DMS114 treated with DMSO at 0.1 percent for 48 hours (cell line): ENCODE data around the gene TNIK.

Experiments used
- DNase-seq: peaks from one replicate; lab custom pipeline; 2025; ENCODE audit not compliant: unreplicated experiment; lab: John Stamatoyannopoulos, UW

Gene TNIK

DNA sequence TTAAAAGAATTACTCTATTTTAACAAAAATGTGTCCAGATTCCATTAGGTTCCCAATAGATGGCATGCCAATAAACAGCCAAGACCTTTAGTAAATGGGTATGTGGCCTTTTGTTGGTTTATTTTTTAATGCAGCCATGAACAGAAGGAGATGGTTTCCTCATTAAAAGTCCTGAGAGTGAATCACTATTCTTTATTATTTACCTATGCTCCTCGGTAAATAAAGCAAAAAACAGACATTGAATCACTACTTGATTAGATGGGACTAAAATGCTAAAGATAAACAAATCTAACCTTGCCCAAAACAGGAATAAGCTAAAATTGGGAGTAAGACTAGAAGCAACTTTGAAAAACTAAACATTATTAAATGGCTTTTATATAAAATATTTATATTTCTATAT, 94.2 kb downstream of the TNIK start:
- no peak for DNase-seq

DNA sequence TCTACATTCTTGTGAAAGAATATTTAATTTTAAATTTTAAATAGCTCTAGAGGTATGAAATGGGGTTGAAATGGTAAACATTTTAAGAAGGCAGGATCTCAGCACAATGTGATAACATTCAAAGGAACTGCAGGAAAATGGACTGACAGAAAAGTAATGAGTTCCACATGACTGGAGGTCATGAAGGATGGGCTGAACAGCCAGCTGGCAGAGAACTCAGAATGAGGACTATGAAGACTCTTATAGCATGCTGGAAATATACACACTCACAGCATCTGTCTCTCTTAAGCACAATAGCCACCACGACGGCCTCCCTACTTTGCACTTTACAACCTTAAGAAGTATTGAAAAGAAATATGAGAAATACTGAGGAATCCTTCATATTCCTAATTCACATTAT, 94.7 kb downstream of the TNIK start:
- DNase-seq, result no peak

DNA sequence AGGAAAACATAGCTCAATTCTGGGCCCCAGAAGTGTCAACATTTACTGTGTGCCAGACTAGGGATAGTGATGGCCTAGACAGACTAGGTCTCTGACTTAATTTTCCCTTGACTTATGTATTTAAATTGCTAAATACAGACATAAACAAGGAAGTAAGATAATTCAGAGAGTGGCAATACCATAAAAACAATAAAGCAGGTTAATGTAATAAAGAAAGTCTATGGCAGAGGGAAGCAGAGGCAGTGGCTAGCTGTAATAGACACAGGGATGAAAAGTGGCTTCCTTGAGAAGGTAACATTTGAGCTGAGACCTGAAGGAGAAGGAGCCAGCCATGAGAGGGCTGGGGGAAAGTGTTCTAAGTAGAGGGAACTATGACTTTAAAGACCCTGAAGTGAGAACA, 95.7 kb downstream of the TNIK start:
- no peak for DNase-seq

DNA sequence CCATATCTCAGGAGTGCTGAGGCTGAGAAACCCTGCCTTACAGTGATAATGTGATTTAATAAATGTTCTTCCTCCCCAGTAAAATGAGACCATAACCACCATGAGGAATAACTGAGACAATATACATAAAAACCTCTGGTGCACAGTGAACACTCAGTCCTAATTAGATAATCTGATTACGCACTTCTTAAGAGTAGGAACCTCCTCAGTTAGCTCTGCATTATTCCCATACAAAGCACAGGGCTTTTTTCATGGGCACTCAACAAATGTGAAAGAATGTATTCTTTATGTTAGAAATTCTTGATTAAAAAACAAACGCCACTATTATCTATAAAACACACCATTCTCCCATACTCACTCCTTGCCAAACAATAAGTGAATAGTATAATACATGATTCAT, 97.0 kb downstream of the TNIK start:
- DNase-seq, result no peak

DNA sequence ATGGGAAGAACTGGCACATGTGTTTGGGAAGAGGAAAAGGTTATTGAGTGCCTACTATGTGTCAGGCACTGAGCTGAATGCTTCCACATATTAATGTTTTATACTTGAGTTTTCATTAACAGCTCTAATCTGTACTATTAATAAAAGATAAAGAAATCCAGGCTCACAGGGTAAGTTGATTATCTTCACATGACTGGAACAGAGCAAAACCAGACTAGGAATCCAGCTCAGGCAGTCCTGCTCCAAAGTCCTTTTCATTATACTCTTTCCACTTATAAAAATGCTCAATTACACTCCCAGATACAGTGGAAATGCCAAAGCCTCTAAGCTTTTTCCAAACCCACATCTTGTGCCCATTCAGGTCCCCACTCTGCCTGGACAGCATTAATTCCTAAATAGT, 97.6 kb downstream of the TNIK start:
- DNase-seq, result no peak

DNA sequence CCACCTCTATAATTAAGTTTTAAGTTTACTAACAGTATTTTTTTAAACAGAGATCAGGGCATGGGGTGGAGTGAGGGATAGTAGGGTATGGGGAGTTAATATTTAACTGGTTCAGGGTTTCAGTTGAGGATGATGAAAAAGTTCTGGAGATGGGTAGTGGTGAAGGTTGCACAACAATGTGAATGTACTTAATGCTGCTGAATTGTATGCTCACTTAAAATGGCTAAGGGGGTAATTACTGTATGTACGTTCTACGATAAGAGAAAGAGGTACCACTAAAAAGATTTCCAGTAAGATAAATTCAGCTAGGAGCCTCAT, 101.4 kb downstream of the TNIK start:
- DNase-seq, result no peak

DNA sequence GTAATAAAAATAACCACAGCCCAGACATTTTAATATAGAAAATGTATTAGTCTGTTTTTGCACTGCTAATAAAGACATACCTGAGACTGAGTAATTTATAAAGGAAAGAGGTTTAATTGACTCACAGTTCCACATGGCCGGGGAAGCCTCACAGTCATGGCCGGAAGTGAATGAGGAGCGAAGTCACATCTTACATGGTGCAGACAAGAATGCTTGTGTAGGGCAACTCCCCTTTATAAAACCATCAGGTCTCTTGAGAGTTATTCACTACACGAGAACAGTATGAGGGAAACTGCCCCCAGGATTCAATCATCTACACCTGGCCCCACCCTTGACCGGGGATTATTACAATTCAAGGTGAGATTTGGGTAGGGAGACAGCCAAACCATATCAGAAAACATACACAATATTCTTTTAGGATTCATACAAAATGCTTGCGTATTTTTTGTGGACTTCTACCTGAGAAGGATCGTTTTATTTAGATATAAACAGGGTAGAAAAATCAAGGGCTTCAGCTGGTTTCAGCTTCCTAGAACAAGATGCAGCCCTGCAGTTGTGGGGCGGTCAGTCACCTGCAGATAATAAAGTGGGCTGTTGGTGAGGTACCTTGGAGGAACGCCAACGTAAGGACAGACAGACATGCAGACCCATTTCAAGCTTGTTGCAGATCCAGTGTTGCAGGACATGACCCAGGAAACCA, 101.9 kb downstream of the TNIK start:
- DNase-seq, result no peak

DNA sequence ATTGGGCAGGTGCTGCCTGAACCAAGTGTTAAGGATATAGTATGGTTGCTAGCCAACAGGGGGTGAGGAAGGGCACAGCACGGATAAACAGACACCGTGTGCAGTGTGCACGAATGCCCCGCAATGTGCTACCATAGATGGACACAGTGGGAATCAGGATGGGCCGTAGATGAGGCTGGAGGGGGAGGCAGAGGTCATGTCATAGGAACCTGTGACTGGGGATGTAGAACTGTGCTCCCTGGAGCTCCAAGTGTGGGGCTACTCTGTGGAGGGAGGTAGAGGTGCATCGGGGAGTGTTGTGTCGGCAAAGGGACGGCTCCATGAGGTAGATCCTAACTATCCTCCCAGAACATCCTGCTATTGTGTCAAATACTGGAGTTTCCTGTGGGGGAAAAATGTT, 102.5 kb downstream of the TNIK start:
- no peak for DNase-seq

DNA sequence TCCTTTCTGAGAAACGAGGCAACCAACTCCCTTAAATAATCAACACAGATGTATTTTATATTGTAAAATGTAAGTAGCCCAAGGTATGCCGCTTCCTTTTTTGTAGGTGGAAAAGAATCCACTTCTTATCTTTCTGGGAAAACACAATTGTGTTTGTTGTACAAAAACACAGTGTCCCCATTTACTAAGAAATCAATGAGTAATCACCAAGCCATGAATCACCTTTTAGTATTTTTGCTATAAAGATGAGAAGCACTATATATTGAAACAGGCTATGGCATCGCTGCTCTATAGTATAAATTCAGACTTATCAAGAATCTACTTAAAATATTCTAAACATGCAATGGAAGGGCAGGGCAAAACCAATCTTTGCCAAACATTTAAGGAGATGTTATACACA, 104.0 kb downstream of the TNIK start:
- DNase-seq, result no peak

DNA sequence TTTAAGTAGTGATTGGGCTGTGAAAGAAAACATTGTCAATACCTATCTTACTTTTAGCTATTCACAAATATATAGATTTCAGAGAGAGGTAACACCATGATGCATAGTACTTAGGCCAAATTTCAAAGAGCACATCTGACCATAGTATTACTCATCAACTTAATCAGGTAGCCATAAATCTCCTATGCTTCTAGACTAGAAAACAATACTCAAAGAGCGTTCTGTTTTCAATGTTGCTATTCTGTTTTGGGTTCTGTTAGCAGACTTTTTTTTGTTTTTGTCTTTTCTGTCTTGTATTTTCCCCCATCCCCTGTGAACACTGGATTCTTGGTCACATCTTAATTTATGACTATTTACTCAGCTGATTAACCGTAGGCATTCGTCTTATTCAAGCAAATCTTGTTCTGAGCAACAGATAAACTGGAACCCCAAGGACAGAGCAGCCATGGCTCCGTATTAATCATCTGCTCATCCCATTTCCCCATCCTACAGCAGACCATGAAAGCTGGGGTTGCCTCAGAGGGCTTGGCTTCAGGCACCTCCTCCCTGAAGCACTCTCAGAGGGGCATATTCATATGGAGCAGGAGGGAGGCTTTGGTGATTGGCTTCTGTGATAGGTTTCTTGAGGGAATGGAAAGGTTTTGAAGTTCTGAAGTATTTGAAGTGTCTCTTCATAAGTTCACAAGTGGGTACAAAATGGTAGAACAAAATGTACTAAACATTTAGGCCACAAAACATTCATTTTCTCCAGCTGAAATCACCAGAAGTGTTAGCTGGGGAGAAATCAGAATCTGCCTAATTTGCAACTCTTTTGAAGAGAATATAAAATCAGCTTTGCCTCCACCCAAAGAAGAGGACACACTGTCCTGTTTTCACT, 105.3 kb downstream of the TNIK start:
- DNase-seq, result no peak

DNA sequence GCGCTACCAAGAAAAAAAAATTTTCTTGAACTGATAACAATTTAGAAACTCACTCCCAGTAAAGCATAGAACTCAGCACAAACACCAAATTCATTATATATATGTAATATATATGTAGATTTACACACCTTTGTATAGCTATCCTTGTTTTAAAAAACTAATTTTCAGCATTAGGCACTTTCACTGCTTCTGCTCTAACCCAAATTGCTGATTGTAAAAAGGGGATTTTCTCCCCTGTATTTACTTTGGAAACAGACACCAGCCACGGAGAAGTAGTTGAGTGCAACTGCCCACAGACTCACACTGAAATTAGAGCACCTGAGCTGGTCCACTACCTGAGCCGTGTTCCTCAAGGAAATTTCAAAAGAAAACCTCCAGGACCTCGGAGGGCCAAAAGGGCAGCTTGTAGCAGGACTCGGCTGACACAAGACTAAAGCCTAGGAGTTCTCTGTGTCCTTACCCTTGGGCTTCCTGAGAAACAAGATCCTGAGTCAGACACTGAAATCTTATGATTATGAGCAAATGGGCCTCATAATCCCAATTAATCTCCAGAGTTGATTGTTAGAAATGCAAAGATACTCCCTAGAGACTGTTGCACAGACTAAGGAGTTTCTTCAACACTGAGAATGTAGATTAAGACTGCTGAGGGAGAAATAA, 106.0 kb downstream of the TNIK start:
- DNase-seq, result no peak

DNA sequence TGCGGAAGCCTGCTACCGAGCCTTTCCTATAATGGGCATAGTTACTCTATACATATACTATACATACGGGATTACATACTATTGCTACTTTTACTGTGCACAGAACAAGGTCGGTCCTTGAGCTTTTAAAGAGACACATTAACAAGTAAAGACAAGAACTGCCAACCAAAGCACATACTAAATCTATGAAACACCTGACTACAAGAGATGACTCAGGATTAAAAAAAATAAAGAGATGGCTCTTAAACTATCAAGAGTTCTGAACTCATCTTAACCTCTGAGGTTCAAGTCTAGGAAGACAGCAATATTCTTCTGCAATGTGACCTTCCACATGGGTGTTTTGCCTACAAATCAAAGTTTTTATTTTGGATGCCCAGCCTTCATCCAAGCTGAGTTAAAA, 106.8 kb downstream of the TNIK start:
- DNase-seq, result no peak

DNA sequence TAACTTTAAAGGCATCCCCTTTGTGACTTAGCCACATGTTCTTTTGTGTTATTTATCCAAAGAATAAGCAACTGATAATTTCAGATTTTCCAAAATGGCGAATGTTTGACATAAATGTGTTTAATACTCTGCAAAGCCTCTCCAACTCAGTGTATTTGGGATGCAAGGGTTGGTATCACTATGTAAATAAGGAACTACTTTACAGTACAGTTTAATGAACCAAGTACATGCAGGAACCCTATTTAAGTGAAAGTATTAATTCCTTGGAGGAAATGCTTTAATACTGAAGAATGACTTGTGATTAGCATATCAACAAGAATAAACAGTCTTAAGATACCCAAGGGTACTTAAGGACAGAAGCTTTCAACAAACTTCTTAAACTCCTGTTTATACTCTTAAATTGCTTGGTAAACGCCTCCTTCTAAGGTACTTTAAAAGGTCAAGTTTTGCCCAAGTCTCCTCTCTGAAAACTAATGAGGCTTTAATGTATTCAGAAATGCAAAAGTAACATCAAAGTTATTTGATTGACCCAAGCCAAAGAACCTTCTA, 107.7 kb downstream of the TNIK start:
- no peak for DNase-seq

DNA sequence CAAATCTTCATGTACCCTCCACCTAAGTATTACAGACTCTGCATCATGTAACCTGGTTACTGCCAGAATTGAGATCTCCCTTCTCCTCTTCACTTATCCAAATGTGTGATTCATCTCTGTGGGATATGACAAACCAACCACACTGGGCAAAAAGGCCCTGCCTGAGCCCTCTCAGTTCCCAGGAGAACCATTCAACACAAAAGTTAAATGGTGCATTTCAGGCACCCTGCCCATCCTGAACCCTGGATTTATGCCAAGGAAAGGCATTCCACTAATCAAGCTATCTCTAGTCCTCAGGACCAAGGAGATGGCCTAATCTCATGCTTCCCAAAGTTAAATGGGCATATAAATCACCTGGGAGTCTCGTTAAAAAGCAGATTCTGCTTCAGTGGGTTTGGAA, 108.5 kb downstream of the TNIK start:
- no peak for DNase-seq

DNA sequence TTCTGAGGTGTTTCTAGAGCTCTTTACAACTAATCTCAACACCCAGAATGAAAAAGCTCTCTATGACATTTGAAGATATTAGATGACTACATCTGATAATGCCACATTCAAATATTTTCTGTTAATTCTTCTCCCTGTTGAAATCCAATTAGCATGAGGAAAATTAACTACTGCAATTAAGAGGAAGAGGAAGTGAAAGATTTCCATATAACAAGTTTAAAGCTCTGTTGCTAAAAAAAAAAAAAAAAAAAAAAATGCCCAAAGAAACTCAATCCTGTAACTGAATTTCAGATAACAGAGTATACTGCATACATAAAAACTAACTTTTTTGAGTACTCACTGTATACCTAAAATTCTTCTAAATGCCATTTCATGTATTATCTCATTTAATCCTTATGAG, 109.8 kb downstream of the TNIK start:
- DNase-seq, result no peak

DNA sequence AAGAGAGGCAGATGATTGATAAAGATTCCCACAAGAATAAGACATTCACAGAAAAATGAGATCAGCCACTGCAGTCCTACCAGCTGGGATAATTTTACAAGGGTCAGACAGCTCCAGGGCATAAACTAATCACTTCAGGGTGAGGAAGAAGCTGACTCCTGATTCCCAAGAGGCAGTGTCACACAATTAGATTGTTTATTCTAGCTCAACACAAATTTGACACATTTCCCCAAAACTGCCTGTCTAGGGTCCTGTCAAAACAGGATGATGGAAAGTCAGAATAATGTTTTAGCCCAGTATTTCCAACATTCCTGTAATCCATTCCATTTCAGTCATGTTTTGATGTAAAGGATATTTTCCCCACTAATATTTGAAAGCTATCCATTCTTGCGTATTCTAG, 110.8 kb downstream of the TNIK start:
- DNase-seq, result no peak

DNA sequence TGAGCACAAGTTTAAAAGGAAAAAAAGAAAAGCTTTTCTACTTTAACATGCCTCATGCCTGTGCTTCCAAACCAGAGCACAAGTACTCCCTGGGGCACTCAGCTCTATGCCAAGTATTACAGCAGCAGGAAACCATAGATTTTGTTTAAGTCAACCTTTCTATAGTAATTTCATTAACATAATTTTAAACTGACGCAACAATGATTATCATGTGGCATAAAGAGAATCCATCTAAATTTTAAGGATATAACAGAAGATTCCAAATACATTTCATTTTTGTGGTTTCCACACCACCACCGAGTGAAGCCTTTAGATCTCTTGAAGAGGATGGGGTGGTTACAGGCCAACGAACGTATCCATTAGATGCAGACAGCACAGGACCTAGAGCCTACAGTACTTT, 112.1 kb downstream of the TNIK start:
- DNase-seq, result no peak

DNA sequence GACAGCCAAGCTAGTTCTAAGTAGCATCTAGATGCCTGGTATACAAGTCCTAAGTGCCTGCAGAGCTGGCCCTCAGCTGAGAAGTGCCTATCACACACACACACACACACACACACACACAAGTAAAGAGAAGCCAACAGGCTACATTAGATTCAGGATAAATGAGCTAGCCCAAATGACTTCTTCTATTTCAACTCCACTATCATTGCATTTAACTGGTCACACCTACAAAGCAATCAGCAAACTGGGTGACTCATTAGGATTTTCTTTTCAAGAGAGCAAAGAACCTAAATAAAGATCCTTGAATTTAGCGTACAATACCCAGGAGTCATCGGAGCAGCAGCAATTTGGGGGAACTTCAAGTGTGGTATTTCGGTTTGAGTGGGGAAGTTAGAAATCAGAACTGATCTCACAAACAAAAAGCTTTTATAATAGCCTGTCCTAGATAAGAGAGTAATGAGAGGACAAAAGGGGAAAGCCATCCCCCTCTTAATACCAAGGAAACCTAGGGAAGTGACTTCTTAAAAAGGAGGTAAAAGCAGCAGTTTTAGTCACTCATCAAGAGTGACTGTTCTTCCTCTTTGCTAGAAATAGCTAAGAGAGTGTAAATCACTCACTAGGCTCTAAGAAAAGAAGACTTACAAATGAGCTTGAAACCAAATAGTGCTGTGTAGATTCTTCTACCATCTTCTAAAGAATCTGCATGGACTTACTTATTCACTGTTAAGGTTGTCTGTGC, 112.7 kb downstream of the TNIK start:
- DNase-seq, result no peak

DNA sequence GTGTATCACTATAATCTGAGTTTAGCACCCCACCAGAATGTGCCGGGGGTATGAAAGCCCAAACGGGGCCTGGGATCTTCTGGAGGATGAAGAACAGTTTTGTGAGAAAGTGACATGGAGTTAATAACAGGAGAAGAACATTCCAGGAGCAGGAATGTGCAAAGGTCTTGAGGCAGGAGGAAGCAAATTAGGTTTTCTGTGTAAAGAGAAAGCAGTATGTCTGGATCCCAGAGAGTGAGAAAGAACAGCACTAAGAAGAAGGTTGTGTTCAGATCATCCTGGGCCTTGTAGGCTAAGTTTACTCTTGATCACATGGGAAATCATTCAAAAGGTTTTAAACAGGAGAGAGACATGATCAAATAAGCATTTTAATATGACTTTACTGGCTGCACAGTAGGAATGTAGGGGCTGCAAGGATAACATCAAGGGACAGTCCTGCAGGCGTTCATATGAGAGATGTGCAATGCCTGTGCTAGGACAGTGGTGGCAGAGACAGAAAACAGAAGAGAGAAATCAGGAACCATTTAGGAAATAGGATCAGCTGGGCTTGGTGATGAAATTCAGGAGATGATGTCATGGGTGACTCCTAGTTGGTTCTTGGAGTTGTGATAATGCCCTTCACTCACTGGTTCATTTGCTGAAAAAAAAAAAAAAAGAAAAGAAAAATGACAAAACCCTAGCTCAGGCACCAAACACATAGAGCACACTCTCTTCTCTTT, 113.5 kb downstream of the TNIK start:
- no peak for DNase-seq

DNA sequence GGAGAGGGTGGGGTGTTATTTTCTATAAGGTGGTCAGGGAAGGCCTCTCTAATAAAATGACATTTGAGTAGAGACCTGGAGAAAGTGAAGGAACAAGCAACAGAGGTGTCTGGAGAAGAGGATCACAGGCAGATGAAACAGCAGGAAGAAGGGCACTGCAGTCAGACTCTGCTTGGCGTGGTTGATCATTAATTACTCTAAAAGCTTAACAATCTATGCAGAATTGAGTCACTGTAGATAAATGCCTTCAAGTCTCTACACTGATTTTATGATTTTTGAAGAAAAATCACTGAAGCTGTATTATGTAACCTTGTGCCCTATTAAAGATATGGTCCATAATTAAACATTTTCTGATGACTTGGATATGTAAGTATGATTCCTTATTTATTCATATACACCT, 114.2 kb downstream of the TNIK start:
- DNase-seq, result no peak
